Ishikawa (cell line): ENCODE measurements around the gene MYCBP2.

Experiments
- CEBPB ChIP-seq: IDR thresholded peaks from 2 replicates; pipeline ENCODE4 v1.6.1; 2012
- CREB1 ChIP-seq: IDR thresholded peaks from 2 replicates; pipeline ENCODE4 v1.6.1; 2012; ENCODE audit warnings: low read depth
- EGR1 ChIP-seq: IDR thresholded peaks from 2 replicates; pipeline ENCODE4 v1.6.1; 2012
- EP300 ChIP-seq: IDR thresholded peaks from 2 replicates; pipeline ENCODE4 v1.6.1; 2012; ENCODE audit warnings: borderline replicate concordance
- FOXM1 ChIP-seq: IDR thresholded peaks from 2 replicates; pipeline ENCODE4 v1.6.1; 2012; ENCODE audit warnings: low read depth, borderline replicate concordance
- NFIC ChIP-seq: IDR thresholded peaks from 2 replicates; pipeline ENCODE4 v1.6.1; 2012
- RAD21 ChIP-seq: IDR thresholded peaks from 2 replicates; pipeline ENCODE4 v1.6.1; 2012; ENCODE audit warnings: low read depth
- TAF1 ChIP-seq: IDR thresholded peaks from 2 replicates; pipeline ENCODE4 v1.6.1; 2012; ENCODE audit warnings: low read depth, mild to moderate bottlenecking
- TCF12 ChIP-seq: IDR thresholded peaks from 2 replicates; pipeline ENCODE4 v1.6.1; 2012; ENCODE audit warnings: low read depth
- TEAD4 ChIP-seq: IDR thresholded peaks from 2 replicates; pipeline ENCODE4 v1.6.1; 2012
- YY1 ChIP-seq: IDR thresholded peaks from 2 replicates; pipeline ENCODE4 v1.6.1; 2012; ENCODE audit warnings: low read depth
- ZBTB7A ChIP-seq: IDR thresholded peaks from 2 replicates; pipeline ENCODE4 v1.6.1; 2012; ENCODE audit warnings: low read depth
- TF ChIP-seq, protein P1 (sequence below): IDR thresholded peaks from 2 replicates; pipeline ENCODE4 v1.6.1; 2012
- TF ChIP-seq, protein P2 (sequence below): IDR thresholded peaks from 2 replicates; pipeline ENCODE4 v1.6.1; 2012; ENCODE audit warnings: low read depth, mild to moderate bottlenecking
- TF ChIP-seq, protein P3 (sequence below): IDR thresholded peaks from 2 replicates; pipeline ENCODE4 v1.6.1; 2012

Gene MYCBP2, protein sequence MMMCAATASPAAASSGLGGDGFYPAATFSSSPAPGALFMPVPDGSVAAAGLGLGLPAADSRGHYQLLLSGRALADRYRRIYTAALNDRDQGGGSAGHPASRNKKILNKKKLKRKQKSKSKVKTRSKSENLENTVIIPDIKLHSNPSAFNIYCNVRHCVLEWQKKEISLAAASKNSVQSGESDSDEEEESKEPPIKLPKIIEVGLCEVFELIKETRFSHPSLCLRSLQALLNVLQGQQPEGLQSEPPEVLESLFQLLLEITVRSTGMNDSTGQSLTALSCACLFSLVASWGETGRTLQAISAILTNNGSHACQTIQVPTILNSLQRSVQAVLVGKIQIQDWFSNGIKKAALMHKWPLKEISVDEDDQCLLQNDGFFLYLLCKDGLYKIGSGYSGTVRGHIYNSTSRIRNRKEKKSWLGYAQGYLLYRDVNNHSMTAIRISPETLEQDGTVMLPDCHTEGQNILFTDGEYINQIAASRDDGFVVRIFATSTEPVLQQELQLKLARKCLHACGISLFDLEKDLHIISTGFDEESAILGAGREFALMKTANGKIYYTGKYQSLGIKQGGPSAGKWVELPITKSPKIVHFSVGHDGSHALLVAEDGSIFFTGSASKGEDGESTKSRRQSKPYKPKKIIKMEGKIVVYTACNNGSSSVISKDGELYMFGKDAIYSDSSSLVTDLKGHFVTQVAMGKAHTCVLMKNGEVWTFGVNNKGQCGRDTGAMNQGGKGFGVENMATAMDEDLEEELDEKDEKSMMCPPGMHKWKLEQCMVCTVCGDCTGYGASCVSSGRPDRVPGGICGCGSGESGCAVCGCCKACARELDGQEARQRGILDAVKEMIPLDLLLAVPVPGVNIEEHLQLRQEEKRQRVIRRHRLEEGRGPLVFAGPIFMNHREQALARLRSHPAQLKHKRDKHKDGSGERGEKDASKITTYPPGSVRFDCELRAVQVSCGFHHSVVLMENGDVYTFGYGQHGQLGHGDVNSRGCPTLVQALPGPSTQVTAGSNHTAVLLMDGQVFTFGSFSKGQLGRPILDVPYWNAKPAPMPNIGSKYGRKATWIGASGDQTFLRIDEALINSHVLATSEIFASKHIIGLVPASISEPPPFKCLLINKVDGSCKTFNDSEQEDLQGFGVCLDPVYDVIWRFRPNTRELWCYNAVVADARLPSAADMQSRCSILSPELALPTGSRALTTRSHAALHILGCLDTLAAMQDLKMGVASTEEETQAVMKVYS (N-terminal part only)

GRCh38 chr13:77326905-77327604, at the start of gene MYCBP2:
Gene MYCBP2 (minus strand): TSS chr13:77327094. CDS start chr13:77326775, 319 bp downstream.
- TF ChIP-seq YY1 = peak; percentile 61; the same call in 1 of the 2 replicates
- no peak; the same call in 1 of the 2 replicates for TF ChIP-seq CEBPB
- TF ChIP-seq RAD21 = 0 out of 2 replicates have a peak, but pooled peaks have one; percentile 10
- peak; percentile 76 for TF ChIP-seq TAF1
- no peak for TF ChIP-seq FOXM1
- TF ChIP-seq, protein P1, sequence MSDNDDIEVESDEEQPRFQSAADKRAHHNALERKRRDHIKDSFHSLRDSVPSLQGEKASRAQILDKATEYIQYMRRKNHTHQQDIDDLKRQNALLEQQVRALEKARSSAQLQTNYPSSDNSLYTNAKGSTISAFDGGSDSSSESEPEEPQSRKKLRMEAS = peak; percentile 90
- 0 out of 2 replicates have a peak, but pooled peaks have one; percentile 22 for TF ChIP-seq CREB1
- peak; percentile 57; the same call in 1 of the 2 replicates for TF ChIP-seq TEAD4
- peak; percentile 64; the same call in 1 of the 2 replicates for TF ChIP-seq TCF12
- TF ChIP-seq, protein P2, sequence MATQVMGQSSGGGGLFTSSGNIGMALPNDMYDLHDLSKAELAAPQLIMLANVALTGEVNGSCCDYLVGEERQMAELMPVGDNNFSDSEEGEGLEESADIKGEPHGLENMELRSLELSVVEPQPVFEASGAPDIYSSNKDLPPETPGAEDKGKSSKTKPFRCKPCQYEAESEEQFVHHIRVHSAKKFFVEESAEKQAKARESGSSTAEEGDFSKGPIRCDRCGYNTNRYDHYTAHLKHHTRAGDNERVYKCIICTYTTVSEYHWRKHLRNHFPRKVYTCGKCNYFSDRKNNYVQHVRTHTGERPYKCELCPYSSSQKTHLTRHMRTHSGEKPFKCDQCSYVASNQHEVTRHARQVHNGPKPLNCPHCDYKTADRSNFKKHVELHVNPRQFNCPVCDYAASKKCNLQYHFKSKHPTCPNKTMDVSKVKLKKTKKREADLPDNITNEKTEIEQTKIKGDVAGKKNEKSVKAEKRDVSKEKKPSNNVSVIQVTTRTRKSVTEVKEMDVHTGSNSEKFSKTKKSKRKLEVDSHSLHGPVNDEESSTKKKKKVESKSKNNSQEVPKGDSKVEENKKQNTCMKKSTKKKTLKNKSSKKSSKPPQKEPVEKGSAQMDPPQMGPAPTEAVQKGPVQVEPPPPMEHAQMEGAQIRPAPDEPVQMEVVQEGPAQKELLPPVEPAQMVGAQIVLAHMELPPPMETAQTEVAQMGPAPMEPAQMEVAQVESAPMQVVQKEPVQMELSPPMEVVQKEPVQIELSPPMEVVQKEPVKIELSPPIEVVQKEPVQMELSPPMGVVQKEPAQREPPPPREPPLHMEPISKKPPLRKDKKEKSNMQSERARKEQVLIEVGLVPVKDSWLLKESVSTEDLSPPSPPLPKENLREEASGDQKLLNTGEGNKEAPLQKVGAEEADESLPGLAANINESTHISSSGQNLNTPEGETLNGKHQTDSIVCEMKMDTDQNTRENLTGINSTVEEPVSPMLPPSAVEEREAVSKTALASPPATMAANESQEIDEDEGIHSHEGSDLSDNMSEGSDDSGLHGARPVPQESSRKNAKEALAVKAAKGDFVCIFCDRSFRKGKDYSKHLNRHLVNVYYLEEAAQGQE = no peak

DNA sequence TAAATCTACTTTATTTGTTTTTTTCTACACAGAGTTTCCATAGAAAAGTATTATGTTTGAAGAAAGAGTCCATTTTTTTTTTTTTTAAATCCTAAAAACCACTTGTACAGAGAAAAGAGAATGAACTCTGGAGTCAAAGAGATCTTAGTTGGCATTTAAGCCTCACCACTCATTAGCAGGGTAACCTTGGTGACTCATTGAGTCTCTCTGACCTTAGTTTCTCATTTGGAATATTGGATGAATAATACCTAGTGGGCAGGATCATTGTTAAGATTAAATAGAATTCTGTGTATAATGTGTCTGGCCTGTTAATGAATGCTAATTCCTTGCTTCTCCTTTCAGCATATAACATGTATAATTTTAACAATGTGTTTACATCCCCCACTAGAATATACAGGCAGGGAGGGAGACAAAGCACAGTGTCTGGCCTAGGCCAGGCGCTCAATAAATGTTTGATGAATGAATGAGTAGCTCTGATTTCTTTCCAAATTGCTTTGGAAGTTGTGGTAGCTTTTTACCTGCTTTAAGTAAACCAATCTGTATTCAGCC, 48.7 kb upstream of the MYCBP2 start:
- TF ChIP-seq FOXM1 (no peak), CEBPB (no peak), TCF12 (no peak), YY1 (no peak), ZBTB7A (no peak), NFIC (no peak), TAF1 (no peak), RAD21 (no peak), TEAD4 (no peak)
- TF ChIP-seq, protein P3, sequence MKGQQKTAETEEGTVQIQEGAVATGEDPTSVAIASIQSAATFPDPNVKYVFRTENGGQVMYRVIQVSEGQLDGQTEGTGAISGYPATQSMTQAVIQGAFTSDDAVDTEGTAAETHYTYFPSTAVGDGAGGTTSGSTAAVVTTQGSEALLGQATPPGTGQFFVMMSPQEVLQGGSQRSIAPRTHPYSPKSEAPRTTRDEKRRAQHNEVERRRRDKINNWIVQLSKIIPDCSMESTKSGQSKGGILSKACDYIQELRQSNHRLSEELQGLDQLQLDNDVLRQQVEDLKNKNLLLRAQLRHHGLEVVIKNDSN = no peak
- TF ChIP-seq, protein P2 = no peak

DNA sequence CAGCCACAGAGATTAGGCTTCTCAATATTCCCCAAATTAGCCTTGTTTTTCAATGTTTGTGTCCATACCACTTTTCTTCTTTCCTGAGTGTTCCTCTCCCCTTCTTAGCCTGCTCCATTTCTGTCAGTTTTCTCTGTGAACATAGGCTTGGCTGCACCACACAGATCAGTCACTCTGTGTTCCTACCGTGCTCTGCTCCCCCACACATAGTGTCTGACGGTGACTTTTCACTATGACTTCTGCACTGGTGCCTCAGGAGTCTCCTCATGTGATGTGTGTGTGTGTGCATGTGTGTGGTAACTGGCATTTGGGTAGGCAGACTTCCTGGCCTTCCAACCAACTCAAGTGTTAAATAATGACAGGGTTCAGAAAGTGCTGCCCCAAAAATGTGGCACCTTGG, 47.9 kb upstream of the MYCBP2 start:
- TF ChIP-seq NFIC (no peak), CEBPB (no peak), FOXM1 (no peak), TEAD4 (no peak), EGR1 (no peak), TAF1 (no peak), TCF12 (no peak), RAD21 (no peak), ZBTB7A (no peak), CREB1 (no peak), YY1 (no peak), EP300 (no peak)
- TF ChIP-seq, protein P1 = no peak
- TF ChIP-seq, protein P2 = no peak
- TF ChIP-seq, protein P3 = no peak
